ENCODE measurements around the gene IKZF2. TPM values are rescaled to one million over a fixed set of nuclear protein-coding genes. Genes with fewer than 3 reads are reported as not detected.
A peak's percentile ranks its signal among the peaks of the same experiment; 100 is the strongest.

The IKZF2 gene
- total RNA-seq, 1 donor = 15.1 TPM

DNA sequence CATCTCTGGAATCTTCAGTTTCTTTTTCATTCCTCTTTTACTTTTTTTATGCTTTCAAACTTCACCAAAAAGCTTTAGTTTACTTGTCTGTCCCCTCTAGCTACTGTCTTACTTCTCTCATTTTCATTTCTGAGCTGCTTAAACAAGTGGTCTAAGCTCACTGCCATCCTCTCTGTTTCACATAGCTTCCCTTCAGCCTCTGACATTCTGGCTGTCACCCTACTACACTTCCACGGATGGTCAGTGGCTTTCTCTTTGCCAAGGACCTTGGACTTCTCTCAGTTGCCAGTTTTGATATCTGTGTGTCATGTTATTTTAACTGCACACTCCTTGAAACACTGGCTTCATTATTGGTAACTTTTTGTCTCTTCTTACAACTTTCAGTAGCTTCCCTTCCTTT, 176.1 kb downstream of the IKZF2 start:
- DNase-seq (ENCODE audit: low read depth) = no peak
- TF ChIP-seq, protein P1, sequence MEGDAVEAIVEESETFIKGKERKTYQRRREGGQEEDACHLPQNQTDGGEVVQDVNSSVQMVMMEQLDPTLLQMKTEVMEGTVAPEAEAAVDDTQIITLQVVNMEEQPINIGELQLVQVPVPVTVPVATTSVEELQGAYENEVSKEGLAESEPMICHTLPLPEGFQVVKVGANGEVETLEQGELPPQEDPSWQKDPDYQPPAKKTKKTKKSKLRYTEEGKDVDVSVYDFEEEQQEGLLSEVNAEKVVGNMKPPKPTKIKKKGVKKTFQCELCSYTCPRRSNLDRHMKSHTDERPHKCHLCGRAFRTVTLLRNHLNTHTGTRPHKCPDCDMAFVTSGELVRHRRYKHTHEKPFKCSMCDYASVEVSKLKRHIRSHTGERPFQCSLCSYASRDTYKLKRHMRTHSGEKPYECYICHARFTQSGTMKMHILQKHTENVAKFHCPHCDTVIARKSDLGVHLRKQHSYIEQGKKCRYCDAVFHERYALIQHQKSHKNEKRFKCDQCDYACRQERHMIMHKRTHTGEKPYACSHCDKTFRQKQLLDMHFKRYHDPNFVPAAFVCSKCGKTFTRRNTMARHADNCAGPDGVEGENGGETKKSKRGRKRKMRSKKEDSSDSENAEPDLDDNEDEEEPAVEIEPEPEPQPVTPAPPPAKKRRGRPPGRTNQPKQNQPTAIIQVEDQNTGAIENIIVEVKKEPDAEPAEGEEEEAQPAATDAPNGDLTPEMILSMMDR (IDR thresholded peaks at IDR 0.05; ENCODE audit: insufficient read depth, low read depth, low read length) = no peak
- no peak overlapping the region for H3K4me3 ChIP-seq (ENCODE audit: low read depth, low read length)

DNA sequence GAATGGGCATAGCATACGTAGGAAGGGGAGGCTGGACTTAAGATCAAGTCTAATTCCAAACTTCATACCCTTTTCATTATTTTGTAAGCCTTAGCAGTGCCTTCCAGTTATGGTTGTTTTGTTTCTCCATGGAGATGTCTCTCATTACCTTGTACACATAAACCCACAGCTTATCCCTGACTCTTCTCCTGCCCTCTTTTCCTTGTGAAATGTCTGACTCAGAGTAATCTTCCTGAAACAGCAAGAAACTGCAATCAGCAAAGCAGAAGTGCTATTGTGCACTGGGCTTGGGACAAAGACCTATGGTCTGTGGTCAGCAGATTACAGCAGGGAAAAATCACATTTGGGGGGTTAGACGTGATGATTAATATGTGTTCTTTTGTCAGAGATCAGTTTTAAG, 176.7 kb downstream of the IKZF2 start:
- peak; percentile 69 for DNase-seq (ENCODE audit: low read depth)
- TF ChIP-seq, protein P1 (IDR thresholded peaks at IDR 0.05; ENCODE audit: insufficient read depth, low read depth, low read length) = no peak
- no peak overlapping the region for H3K4me3 ChIP-seq (ENCODE audit: low read depth, low read length)

DNA sequence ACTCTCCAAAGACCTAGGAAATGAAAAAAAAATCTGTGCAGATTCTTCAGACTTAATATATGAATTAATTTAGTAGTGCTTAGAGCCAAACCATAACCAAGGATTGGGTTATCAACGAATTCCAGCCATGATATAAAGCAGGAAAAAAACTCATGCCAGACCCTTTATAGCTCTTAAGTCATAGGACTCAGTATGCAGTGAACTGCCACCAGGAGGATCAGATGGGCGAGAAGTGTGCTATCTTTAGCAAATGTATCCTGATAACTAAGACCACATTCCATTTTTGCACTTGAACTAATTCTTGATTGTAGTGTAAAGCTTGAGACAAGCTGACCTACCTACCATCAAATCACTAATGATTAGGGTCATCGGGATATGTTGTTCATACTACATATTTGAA, 178.1 kb downstream of the IKZF2 start:
- TF ChIP-seq, protein P1 (IDR thresholded peaks at IDR 0.05; ENCODE audit: insufficient read depth, low read depth, low read length) = no peak
- DNase-seq (ENCODE audit: low read depth) = no peak
- H3K4me3 ChIP-seq (ENCODE audit: low read depth, low read length) = no peak overlapping the region

DNA sequence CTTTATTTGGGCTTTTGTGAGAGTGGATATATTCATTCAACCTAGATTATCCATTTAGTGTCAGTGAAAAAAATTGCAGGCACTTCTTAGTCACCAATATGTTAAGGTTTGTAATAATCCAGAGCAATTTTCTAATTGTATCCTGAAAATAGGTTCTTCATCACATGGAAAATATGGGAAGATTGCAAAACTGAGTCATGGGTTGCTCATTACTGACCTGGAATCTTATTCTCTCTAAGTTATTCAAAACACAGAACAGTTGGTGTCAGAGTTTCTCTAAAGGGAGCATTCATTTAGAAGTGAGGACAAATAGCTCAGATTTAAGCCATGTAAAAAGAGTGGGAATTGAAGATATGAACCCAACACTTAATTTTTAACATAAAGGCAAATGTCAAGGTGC, 181.3 kb downstream of the IKZF2 start:
- peak; percentile 75 for DNase-seq (ENCODE audit: low read depth)
- TF ChIP-seq, protein P1 (IDR thresholded peaks at IDR 0.05; ENCODE audit: insufficient read depth, low read depth, low read length) = no peak
- no peak overlapping the region for H3K4me3 ChIP-seq (ENCODE audit: low read depth, low read length)

DNA sequence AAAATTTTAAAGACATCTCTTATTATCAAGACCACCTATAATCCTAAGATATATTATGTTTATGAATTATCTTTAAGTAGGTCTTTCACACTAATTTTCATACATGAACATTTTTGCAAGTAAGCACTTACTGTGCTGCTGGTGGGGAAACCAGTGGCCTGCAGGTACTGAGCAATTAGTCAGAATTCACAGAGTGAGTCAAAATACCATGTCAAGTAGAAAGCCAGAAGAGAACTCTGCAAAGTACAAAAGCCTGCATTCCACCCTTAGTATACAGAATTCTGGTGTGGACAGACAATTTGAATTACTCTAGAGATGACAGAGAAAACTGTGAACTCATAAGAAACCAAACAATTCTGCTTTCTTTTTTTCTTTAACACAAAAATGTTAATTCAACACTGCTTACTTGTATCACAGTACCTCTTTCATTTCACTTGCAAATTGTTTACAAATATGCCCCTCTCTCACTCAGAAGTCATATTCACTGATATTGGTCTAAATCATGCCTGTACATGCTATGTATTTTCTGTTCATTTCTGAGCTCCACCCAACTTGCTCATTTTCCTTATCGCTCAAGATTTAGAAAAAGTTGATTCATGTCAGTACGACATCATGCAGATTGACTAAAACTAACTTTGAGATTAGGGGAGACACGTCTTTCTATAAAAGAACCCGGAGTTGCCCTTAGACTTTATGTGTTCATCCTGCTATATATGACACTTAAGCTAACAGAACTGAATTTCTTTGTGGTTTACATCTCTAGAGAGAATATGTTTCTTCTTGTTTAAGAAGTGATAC, 182.9 kb downstream of the IKZF2 start:
- TF ChIP-seq, protein P1 (IDR thresholded peaks at IDR 0.05; ENCODE audit: insufficient read depth, low read depth, low read length) = no peak
- H3K4me3 ChIP-seq (ENCODE audit: low read depth, low read length) = no peak overlapping the region
- DNase-seq (ENCODE audit: low read depth) = no peak

DNA sequence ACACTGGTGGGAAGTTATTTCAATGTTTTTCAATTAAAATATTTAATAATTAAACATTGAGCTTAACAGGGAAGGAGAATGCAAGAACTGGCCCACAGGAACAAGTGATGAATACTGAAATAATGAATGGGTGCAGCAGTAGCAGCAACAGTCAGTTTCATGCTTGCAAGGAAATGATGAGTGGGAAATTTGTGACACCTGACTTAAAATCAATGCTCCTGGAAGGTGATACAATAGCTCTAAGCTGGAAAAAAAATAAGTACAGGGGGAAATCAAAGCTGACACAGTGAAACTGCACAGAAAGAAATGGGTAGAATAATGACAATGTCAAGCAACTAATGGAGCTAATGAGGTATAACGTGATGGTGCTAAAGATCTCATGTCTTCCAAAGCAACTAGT, 184.5 kb downstream of the IKZF2 start:
- TF ChIP-seq, protein P1 (IDR thresholded peaks at IDR 0.05; ENCODE audit: insufficient read depth, low read depth, low read length) = no peak
- no peak for DNase-seq (ENCODE audit: low read depth)
- H3K4me3 ChIP-seq (ENCODE audit: low read depth, low read length) = no peak overlapping the region

DNA sequence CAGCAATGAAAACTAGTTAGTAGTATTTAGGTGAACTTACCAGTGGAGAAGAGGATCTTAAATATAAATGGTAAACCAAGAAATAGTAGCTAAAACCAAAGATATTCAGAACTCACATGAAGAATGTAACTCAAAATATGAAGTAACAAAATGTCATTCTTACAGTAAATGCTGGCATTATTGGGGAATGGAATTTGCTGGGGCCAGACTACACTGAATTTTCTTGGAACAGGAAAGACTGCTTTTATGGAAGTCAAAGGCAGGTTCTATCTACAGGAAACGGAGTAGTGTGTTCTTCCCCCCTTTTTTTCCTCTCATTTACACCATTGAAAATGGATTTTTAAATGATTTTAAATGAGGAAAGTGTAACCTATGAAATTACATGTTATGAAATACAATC, 188.7 kb downstream of the IKZF2 start:
- H3K4me3 ChIP-seq (ENCODE audit: low read depth, low read length) = no peak overlapping the region
- TF ChIP-seq, protein P1 (IDR thresholded peaks at IDR 0.05; ENCODE audit: insufficient read depth, low read depth, low read length) = no peak

More for the DNA sequence above, 188.7 kb downstream of the IKZF2 start:
- no peak for DNase-seq (ENCODE audit: low read depth)
